Measurements from ENCODE around the gene CRACR2B. TPM values are rescaled to one million over a fixed set of nuclear protein-coding genes. Genes with fewer than 3 reads are reported as not detected.

Gene CRACR2B
- total RNA-seq, 3 donors from 2014 or later = 14.7 to 152 (median 86.2) TPM

- H3K4me1 ChIP-seq = no peaks in the 10 kb centered on the region
- no peaks in the 10 kb centered on the region for H3K9me3 ChIP-seq
- H3K36me3 ChIP-seq = no peaks in the 10 kb centered on the region
- intact Hi-C loops (cut with DNase I; ENCODE audit: low total_unique reads) = no loop called here
- no peak overlapping the region for H3K27ac ChIP-seq
- no peak for TF ChIP-seq CTCF (IDR thresholded peaks at IDR 0.05)
- no peak for TF ChIP-seq POLR2AphosphoS5 (IDR thresholded peaks at IDR 0.05)
- DNase-seq (ENCODE audit: low spot score in 2 of 2) = no peak
- no peak overlapping the region for H3K4me3 ChIP-seq
- no peaks in the 10 kb centered on the region for H3K27me3 ChIP-seq
Measured at GRCh38 chr11:870127-870413, 42.4 kb downstream of the CRACR2B start.

- TF ChIP-seq POLR2AphosphoS5 (IDR thresholded peaks at IDR 0.05) (no peak), CTCF (IDR thresholded peaks at IDR 0.05) (no peak), POLR2A (IDR thresholded peaks at IDR 0.05) (no peak)
- intact Hi-C loops (cut with DNase I; ENCODE audit: low total_unique reads) = no loop called here
- no peak for DNase-seq (ENCODE audit: low spot score in 2 of 2)
- Histone ChIP-seq H3K27me3 (no peaks in the 10 kb centered on the region), H3K4me3 (no peak overlapping the region), H3K36me3 (no peaks in the 10 kb centered on the region), H3K4me1 (no peaks in the 10 kb centered on the region), H3K27ac (no peak overlapping the region), H3K9me3 (no peaks in the 10 kb centered on the region)
Measured at GRCh38 chr11:870418-870817, 42.7 kb downstream of the CRACR2B start.

- no peak overlapping the region for H3K27ac ChIP-seq
- no peaks in the 10 kb centered on the region for H3K36me3 ChIP-seq
- no peak for DNase-seq (ENCODE audit: low spot score in 2 of 2)
- intact Hi-C loops (cut with DNase I; ENCODE audit: low total_unique reads) = no loop called here
- no peak for TF ChIP-seq POLR2A (IDR thresholded peaks at IDR 0.05)
- H3K4me3 ChIP-seq = no peak overlapping the region
- no peaks in the 10 kb centered on the region for H3K4me1 ChIP-seq
- H3K9me3 ChIP-seq = no peaks in the 10 kb centered on the region
- no peaks in the 10 kb centered on the region for H3K27me3 ChIP-seq
Measured at GRCh38 chr11:871472-871871, 43.8 kb downstream of the CRACR2B start.

GRCh38 chr11:872799-873198 lies 45.1 kb downstream of the CRACR2B start:
- H3K4me1 ChIP-seq = no peaks in the 10 kb centered on the region
- no peaks in the 10 kb centered on the region for H3K36me3 ChIP-seq
- no peak overlapping the region for H3K4me3 ChIP-seq
- intact Hi-C loops (cut with DNase I; ENCODE audit: low total_unique reads) = no loop called here
- no peaks in the 10 kb centered on the region for H3K27me3 ChIP-seq
- DNase-seq (ENCODE audit: low spot score in 2 of 2) = no peak
- H3K27ac ChIP-seq = no peak overlapping the region
- no peak for TF ChIP-seq CTCF (IDR thresholded peaks at IDR 0.05)
- no peak for TF ChIP-seq POLR2AphosphoS5 (IDR thresholded peaks at IDR 0.05)
- no peak for TF ChIP-seq POLR2A (IDR thresholded peaks at IDR 0.05)
- no peaks in the 10 kb centered on the region for H3K9me3 ChIP-seq

- H3K36me3 ChIP-seq = no peaks in the 10 kb centered on the region
- no peaks in the 10 kb centered on the region for H3K9me3 ChIP-seq
- DNase-seq (ENCODE audit: low spot score in 2 of 2) = no peak
- no peak overlapping the region for H3K27ac ChIP-seq
- H3K4me3 ChIP-seq = no peak overlapping the region
- no peaks in the 10 kb centered on the region for H3K27me3 ChIP-seq
- intact Hi-C loops (cut with DNase I; ENCODE audit: low total_unique reads) = no loop called here
- H3K4me1 ChIP-seq = no peaks in the 10 kb centered on the region
- TF ChIP-seq POLR2A (IDR thresholded peaks at IDR 0.05) (no peak), CTCF (IDR thresholded peaks at IDR 0.05) (no peak), POLR2AphosphoS5 (IDR thresholded peaks at IDR 0.05) (no peak)
Measured at GRCh38 chr11:873706-874105, 46.0 kb downstream of the CRACR2B start.

GRCh38 chr11:875203-875602 lies 47.5 kb downstream of the CRACR2B start:
- no peaks in the 10 kb centered on the region for H3K4me1 ChIP-seq
- no peaks in the 10 kb centered on the region for H3K9me3 ChIP-seq
- intact Hi-C loops (cut with DNase I; ENCODE audit: low total_unique reads) = no loop called here
- no peaks in the 10 kb centered on the region for H3K27me3 ChIP-seq
- H3K4me3 ChIP-seq = no peak overlapping the region
- TF ChIP-seq POLR2A (IDR thresholded peaks at IDR 0.05) (no peak), POLR2AphosphoS5 (IDR thresholded peaks at IDR 0.05) (no peak)
- no peaks in the 10 kb centered on the region for H3K36me3 ChIP-seq
- no peak for DNase-seq (ENCODE audit: low spot score in 2 of 2)
- no peak overlapping the region for H3K27ac ChIP-seq
